Endothelial cell of umbilical vein (primary cell): ENCODE data around the gene SLC8A2.

Experiments used
- EZH2 ChIP-seq: IDR thresholded peaks from 2 replicates; pipeline ENCODE4 v1.6.1; 2012; ENCODE audit warnings: borderline replicate concordance, low read depth, mild to moderate bottlenecking, moderate library complexity, low read length, inconsistent platforms; ENCODE audit not compliant: severe bottlenecking
- FOS ChIP-seq: IDR thresholded peaks from 2 replicates; pipeline ENCODE4 v1.6.1; 2011; ENCODE audit warnings: mild to moderate bottlenecking, low read length, moderate library complexity, borderline replicate concordance; ENCODE audit not compliant: insufficient read depth
- POLR2AphosphoS5 ChIP-seq: IDR thresholded peaks from 2 replicates; pipeline ENCODE4 v1.6.1; 2012; ENCODE audit warnings: low read depth, mild to moderate bottlenecking, control low read depth, low read length, moderate library complexity; ENCODE audit not compliant: insufficient read depth

GRCh38 chr19:47479701-47480503, 8.2 kb upstream of the SLC8A2 start:
- TF ChIP-seq EZH2 (no peak), FOS (no peak), POLR2AphosphoS5 (no peak)
